GM21576 (cell line): ENCODE results near the gene RHPN2.
"Not testable (repeated sequence)": the region's sequence is repeated elsewhere in the genome, so short reads cannot be mapped to it uniquely, and the experiment has no call there.

Experiments used
- ATAC-seq: cut with Tn5 transposase; IDR thresholded peaks from one replicate; pipeline ENCODE4 v1.9.1; 2021; ENCODE audit warnings: mild to moderate bottlenecking, moderate library complexity; ENCODE audit not compliant: unreplicated experiment

RHPN2 gene

DNA sequence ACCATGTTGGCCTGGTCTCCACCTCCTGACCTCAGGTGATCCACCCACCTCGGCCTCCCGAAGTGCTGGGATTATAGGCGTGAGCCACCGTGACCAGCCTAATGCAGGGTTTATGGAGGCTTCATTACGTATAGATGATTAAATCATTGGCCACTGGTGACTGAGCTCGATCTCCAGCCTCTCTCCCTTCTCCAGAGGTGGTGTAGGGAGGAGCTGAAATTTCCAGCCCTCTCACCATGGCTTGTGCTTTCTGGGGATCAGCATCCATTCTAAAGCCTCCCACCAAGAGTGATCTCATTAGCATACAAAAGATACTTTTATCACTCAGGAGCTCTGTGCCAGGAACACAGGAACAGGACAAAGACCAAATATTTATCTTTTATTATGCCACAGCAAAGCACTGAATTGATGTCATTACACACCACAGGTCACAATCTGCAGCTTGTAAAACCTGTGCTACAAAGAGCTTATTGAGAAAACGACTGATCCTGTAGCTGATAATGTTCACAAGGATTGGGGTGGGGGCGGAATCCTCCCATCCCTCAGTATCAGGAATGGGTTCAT is 32.4 kb downstream of the RHPN2 start:
- no peak for ATAC-seq

DNA sequence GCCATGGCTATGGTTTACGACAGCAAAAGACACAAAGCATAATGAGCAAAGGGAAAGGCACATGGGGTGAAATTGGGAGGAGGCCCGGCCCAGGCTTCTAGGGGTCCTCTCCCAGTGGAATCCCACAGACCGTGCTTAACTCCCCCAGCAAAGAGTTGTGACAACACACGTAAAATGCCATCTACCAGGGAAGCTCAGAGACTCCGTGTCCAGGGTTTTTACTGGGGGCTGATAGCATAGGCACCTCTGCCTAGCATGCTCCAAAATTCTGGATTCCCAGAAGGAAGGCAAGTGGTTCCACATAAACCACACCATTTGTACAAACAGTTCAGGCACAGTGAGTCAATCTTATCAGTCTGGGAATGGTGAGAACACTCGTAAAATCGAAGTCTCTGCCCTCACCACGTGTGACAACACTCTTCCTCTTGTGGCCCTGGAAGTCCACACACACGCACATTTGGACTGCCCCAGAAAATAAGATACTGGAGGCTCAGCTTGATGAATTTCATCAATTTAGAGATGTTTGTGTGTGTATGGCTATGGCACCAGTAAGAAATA is 34.9 kb downstream of the RHPN2 start:
- no peak for ATAC-seq

DNA sequence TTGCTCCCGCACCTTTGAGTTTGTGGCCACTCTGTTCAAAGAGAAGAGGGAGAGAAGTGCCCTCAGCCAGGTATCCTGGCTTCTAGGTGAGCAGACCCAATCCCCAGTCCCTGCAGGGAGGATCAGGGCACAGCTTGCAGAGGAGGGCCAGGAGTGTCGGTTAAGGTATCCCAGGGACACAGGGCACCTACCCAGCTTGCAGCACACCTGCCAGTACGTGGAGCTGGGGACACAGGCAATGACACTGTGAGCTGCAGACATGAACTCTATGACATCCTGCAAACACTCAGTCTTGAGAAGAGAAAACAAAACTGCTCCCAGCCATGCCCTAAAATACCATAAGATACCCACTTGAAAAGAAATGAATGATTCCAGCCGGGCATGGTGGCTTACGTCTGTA is 38.1 kb downstream of the RHPN2 start:
- ATAC-seq = not testable (repeated sequence)

DNA sequence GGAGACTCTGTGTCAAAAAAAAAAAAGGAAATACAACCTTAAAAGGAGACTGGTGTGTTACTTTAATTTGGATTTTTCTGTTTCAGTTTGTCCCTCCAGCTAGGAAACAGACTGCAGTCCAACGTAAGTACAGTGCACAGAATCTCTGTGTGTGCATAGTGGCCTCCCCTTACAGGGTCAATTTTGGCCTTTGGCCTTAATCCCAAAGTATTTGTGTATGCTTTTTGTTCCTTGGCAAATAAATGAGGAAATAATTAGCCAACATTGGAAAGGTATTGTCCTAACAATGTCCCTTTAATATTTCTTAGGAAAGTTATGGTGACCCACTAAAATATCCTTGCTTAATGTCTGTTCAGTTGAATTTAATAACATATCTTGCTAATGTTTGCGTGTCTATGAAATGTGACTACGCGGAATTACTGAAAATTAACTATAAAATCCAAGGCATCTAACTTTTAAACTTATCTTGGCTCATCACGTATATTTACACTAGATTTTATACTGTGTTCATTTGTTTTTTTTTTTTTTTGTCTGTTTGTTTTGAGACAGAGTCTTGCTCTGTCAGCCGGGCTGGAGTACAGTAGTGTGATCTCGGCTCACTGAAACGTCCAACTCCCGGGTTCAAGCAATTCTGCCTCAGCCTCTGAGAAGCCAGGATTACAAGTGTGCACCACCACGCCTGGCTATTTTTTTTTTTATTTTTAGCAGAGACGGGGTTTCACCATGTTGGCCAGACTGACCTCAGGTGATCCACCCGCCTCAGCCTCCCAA is 39.0 kb downstream of the RHPN2 start:
- not testable (repeated sequence) for ATAC-seq

DNA sequence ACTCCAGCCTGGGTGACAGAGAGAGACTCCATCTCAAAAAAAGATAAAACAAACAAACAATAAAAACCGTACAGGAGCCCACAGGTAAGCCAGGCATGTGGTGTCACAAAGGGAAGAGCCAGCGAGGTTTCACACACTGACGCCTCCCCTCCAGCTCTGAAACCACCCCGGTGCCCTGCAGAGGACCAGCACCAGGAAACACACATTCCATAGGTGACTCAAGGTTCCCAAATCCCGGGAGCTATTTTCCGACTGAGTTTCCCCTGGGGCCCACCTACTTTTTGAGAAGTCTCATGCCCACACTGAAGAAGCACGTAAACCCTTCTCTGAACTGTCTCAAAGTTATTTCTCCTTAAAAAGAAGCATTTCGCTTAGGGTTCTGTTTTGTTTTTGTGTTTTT is 40.3 kb downstream of the RHPN2 start:
- ATAC-seq = no peak

DNA sequence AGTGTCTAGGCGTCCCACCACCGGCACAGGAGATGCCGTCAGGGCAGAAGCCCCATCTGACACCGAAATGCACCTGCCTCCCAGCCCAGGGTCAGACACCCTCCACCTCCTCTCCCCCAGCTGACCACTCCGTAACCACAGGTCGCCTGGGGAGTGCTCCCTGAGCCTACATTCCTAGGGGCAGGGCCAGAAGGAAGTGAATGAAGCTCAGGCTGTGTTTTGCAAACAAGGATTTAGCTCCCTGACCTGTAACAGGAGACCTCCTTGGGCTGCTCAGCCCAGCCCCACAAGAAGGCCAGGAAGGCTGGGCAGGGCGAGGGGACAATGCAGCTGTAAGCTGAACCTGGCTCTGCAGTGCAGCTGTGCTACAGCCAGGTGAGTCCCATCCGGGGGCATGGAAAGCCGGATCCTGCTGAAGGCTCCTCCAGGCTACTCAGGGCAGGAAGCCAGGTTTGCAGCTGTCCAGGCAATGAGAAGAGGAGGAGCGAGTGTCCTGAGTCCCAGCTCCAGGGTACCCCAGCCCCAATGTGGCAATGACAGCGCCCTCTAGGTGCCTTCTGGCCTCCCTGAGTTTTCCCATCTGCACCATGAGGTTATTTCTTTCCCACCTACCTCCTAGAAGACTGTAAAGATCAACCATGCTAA is 42.1 kb downstream of the RHPN2 start:
- no peak for ATAC-seq

DNA sequence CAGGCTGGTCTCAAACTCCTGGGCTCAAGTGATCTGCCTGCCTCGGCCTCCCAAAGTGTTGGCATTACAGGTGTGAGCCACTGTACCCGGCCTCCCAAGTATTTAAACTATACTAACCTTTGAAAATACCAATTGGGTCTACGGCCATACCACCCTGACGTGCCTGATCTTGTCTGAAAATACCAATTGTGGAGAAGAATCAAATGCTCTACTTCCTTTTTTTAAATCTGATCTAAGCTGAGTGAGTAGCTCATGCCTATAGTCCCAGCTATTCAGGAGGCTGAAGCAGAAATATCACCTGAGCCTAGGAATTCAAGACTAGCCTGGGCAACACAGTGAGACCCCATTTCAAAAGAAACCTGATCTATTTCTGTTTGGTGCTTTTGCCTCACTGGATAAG is 53.8 kb downstream of the RHPN2 start:
- ATAC-seq = not testable (repeated sequence)

DNA sequence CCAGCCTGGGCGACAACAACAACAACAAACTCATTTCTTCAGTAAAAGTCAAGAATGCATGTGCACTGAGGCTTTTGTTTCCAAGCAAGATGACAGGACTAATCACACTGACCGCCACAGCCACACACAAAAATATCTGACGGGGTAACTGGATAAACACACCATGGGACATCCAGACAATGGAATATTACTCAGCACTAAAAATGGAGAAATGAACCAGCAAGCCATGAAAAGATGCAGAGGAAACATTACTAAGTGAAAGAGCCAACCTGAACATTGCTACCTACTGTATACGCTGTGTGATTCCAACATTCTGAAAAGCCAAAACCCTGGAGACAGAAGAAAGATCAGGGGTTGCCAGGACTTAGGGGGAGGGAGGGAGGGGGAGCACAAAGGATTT is 56.0 kb downstream of the RHPN2 start:
- ATAC-seq = no peak

DNA sequence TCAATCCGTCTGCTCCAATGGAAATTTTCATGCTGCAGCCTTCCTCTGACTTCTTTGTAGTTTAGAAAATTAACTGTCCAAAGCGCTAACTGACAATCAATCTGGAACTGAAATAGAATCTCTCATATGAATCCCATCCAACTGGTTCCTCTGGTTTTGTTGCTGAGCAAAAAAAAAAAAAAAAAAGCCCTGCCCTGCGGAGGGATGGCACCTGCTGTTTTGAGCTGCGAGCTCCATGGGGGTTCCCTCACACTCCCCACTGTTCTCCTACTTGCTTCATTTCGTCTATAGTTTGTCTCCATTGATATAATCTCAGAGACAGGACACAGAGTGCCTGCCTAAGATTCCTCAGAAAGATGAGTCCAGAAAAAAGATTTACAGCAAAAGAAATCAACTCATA is 59.2 kb downstream of the RHPN2 start:
- ATAC-seq = no peak

DNA sequence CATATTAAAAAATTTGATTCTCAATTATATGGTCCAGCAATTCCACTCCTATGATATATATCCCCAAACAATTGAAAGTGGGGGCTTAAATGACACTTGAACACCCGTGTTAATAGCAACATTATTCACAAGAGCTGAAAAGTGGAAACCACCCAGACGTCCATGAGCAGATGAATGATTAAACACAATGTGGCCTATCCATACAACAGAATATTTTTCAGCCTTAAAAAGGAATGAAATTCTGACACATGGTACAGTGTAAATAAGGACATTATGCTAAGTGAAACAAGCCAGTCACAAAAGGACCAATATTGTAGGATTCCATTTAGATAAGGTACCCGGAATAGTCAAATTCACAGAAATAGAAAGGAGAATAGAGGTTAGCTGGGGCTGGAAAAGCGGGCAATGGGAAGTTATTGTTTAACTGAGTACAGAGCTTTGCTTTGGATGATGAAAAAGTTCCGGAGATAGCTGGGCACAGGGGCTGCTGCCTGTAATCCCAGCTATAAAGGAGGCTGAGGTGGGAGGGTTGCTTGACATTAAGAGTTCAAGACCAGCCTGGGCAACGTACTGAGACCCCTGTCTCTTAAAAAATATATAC is 61.2 kb downstream of the RHPN2 start:
- not testable (repeated sequence) for ATAC-seq

DNA sequence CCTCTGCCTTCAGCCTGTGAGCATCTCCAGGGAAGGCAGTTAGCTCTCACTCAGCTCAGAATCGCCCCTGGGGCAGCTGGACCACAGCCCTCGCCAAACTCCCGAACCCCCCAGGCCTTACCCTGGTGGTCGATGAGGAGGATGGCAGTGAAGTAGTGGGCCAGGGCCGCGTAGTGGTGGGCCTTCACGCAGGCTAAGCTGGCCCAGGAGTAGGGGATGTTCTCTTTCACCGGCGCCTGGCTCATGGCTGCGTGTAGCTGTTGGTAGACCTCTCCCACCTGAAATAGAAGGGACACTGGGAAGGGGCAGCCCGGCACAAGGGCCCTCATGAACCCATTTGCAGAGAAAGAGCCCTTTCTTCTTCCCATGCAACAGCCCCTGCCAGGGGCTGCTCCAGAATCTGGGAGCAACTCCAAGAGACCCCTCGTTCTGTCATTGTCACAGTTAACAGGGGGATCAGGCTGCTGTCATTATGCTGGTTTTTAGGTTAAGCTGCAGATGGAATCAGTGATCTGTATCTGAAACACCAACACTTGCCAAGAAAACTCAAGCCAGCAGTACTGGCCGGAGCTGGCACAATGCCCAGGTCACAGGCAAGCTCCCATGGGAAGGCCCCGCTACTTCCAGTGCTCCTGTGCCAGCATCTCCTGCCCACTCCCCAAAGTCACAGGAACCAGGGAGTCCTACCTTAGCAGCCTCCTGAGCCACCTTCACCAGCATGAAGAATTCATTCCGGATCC is 62.4 kb downstream of the RHPN2 start:
- not testable (repeated sequence) for ATAC-seq

DNA sequence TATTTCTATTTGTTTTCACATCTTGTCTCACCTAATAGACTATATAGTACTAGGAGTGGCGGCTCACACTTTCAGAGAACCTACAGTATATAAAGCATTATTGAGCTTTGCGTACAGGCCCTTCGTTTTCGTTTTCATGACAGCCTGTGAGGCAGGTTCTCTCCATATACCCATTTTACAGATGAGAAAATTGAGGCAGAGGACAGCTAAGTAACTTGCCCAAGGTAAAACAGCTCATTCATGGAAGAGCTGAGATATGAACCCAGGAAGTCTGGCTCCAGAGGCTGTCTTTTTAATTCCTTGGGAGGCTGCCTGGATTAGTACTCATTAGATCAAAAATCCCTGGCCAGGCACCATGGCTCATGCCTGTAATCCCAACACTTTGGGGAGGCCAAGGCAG is 63.8 kb downstream of the RHPN2 start:
- no peak for ATAC-seq

DNA sequence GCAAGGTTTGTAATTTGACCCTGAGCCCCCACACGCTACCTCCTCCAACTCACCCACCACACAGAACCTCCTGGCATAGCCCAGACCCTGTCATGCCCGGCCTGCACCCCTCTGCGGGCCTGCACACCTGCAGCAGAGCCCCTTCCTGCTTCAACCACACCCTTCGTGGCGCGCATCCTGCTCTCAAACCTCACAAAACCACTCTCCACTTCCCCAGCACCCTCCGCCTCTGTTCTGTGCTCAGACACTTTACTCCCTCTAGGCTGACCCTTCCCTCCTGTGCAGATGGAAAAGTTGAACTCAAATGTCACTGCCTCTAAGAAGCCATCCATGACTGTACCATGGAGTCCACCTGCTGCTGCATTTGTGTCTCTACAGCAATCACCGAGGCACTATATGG is 64.2 kb downstream of the RHPN2 start:
- no peak for ATAC-seq

DNA sequence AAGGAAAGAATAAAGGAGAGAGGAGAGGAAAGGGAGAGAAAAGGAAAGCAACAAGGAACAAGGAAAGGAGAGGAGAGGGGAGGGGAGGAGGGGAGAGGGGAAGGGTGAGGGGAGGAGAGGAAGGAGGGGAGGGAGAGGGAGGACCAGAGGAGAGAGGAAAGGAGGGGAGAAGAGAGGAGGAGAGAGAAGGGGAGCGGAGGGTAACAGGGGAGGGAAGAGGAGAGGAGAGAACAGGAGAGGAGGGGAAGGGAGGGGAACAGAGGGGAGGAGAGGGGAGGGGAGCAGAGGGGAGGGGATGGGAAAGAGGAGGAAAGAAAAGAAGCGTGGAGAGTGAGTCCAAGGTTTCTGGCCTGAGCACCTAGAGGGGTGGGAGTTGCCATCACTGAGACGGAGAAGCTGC is 66.0 kb downstream of the RHPN2 start:
- no peak for ATAC-seq

DNA sequence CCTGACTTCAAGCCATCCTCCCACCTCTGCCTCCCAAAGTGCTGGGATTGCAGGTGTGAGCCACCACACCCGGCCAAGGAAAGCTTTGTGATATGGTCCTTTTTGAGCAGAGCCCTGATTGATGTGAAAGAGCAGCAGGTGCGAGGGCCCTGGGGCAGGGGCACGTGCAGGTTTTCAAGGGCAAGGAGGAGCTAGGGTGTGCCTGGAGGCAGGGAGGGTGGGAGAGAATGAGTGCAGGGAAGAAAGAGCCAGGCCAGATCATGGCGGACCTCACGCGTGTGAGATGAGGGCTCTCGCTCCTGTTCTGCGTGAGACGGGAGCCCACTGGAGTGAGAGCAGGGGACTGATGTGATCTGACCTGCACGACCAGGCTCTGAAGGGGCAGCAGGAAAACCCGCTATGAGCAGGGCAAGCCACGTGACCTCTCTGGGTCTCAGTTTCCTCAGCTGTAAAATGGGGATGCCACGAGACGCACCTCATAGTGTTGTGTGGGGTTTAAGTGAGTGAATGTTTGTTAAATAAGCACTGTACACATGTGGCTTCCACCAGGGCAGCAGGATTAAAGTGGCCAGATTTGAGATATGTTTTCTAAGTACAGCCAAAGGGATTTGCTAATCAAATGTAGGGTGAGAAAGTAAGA is 66.9 kb downstream of the RHPN2 start:
- ATAC-seq = no peak

DNA sequence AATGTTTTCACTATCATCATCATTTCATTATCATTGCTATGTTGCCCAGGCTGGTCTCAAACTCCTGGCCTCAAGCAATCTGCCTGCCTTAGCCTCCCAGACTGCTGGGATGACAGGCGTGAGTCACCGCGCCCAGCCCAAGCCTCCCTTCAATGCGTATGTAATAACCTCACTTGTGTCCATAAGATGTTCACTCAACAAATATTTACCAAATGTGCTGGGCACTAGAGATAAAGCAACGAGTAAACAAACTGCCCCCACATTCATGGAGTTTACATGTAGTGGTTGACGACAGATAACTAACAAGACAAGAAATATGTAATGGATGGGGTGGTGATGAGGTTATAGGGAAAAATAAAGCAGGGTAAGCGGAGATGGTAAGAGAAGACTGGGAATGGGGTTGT is 67.6 kb downstream of the RHPN2 start:
- ATAC-seq = not testable (repeated sequence)

DNA sequence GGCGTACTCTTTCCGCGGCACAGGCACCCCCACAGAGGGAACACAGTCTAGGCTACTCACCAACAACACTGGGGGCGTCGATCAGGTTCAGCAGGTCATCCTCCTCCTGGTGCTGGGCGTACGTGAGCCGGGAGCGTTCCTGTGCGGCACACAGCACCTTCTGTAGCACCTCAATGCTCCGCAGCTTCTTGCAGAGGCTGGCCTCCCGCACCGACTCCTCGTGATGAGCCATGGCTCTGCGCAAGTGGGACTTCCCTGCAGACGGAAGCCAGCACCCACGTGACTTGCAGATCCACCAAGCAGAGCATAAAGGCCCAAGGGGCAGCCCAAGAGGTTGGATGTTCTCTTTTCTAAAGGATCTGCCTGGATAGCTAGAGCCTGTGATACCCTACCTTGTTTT is 68.7 kb downstream of the RHPN2 start:
- ATAC-seq = not testable (repeated sequence)

DNA sequence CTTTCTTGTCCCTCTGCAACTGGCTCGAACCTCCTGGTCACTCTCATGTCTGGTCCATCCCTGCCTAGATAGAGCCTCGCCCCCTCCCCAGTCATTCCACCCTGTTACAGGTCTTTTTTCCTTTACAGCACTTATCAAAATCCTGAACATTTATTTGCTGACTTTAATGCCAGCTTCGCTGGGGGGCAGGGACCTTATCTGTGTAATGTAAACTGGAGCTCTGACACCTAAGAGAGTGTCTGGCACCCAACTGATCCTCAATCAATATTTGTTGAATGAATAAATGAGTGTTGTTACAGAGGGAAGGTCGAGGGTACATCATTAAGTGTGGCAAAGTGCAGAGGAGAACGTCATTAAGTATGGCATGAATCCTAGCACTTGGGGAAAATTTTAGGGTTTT is 76.0 kb downstream of the RHPN2 start:
- ATAC-seq = no peak

DNA sequence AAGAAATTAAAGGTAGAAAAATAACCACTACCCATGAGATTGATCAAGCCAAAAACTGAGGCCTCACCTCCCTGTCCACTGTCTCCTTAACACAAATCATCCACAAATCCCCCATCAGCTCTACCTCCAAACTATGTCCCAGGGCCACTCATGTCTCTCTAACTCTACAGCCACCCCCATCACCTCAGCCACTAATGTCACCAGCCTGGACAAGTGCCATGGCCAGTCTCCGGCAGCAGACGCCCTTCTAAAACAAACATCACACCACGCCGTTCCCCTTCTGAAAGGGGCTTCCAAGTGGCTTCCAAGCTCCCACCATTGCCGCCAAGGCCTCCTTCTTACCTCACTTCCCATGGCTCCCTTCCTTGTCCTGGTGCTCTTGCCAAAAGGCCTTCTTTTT is 76.4 kb downstream of the RHPN2 start:
- ATAC-seq = not testable (repeated sequence)

DNA sequence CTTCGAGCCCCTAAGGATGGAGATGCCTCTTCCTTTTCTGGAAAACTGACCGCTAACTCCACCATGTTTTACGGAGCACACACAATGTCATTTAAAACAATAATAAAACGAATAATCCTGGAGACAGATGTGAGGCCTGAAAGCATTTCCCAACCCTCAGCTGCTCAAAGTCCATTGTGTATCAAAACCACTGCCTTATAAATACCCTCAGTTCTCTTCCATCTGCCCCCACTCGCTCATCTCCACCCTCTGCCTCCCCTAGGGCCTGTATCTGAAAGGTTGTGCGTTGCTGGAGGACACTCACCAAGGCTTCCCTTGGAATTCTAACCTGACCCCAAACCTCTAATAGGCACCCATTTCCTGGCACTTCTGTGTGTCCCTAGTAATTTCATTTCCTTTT is 82.2 kb downstream of the RHPN2 start:
- ATAC-seq = not testable (repeated sequence)
